GM19099 (cell line): ENCODE measurements around the gene SETD7.

Experiments used
- POLR2A ChIP-seq: IDR thresholded peaks from 3 replicates; pipeline ENCODE4 v1.6.1; 2011; ENCODE audit warnings: low read depth; ENCODE audit not compliant: insufficient read length; ENCODE audit errors: extremely low read depth

Gene SETD7

DNA sequence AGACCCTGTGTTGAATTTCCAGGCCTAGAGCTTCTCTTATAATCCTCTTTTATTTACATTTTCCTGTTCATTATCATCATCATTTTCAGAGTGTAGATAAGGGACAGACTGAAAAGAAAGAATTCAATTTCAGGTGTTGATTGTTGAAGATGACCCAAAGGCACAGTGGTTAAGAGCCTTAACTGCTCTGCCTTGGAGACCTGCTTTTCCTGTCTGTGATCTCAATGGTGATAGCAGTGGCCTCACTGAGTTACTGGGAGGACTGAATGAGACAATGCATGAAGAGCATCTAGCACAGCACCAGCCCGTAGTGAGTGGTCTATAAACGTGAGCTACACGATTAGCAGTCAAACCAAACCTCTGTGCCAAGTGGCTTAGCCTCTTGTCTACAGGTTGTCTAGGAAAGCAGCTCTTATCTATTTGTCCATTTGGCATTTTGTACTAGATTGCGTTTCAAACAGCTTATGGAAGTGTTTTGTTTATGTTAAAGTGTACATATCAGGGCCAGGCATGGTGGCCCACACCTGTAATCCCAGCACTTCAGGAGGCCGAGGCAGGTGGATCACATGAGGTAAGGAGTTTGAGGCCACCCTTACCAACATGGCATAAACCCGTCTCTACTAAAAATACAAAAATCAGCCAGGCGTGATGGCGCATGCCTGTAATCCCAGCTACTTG, 41.5 kb downstream of the SETD7 start:
- TF ChIP-seq POLR2A, result no peak

- TF ChIP-seq POLR2A, result no peak
Observed at GRCh38 chr4:139511320-139511719, 44.7 kb downstream of the SETD7 start.

GRCh38 chr4:139509727-139510410, 46.1 kb downstream of the SETD7 start:
- TF ChIP-seq POLR2A, result no peak

DNA sequence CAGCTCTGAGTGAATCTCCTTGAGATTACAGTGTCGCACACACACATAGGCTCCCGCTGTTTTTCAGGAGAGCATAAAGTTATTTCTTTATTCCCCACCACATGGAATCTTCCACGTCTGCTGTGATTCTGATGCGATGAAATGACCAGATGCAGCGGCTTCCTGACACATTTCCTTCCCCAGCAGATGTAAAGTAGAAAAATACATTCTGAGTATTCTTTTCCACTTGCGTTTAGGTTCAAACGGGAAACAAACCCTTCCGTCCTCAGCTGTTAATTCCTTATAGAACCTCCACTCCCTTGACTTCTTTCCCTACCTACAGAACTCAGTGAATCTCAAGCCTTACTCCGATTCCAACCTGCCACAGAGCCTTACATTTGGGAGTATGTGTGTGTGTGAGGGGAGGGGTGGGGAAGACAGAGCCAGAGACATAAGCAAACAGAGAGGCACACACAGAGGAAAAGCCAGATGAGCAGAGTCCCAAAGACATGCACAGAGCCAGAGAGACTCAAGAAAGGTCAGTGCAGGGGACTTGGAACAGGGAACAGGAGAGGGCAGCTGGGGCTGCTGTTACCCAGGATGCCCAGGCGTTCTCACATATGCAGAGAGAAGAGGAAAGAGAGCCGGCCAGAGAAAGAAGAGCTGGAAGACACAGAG, 47.3 kb downstream of the SETD7 start:
- TF ChIP-seq POLR2A, result no peak

DNA sequence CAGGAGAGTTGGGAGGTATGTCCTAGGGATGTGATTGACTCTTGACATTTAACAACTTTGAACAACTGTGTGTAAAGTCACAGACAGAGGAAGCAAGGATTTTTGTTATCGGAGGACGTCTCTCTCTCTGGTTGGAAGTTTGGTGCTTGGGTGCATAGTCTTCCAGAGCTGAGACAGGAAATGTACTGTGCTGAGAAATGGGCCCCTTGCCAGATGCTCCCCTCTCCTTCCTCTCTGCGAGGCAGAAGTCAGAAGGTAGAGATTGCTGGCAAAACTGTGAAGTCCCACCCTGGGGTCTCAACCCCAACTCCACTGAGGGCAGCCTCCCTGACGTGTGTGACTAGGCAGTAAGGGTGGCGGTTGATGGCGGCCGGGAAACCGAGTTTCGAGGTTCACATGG, 49.2 kb downstream of the SETD7 start:
- TF ChIP-seq POLR2A, result no peak

GRCh38 chr4:139503622-139504166, 52.3 kb downstream of the SETD7 start:
- TF ChIP-seq POLR2A, result no peak

GRCh38 chr4:139501927-139502899, 53.8 kb downstream of the SETD7 start:
- TF ChIP-seq POLR2A, result no peak

- TF ChIP-seq POLR2A, result no peak
Observed at GRCh38 chr4:139501527-139501926, 54.5 kb downstream of the SETD7 start.

DNA sequence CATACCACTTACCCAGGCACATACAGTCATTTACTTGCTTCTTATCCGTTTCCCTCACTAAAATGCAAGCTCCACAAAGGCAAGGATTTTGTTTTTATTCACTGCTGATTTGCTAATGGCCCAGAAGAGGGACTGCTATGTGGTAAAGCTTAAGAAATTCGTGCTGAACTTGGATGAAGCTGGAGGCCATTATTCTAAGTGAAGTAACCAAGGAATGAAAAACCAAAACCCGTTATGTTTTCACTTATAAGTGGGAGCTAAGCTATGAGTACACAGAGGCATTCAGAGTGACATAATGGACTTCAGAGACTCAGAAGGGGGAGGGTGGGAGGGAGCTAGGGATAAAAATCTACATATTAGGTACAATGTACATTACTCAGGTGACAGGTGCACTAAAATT, 54.9 kb downstream of the SETD7 start:
- no peak for TF ChIP-seq POLR2A

GRCh38 chr4:139499186-139499585, 56.8 kb downstream of the SETD7 start:
- no peak for TF ChIP-seq POLR2A

DNA sequence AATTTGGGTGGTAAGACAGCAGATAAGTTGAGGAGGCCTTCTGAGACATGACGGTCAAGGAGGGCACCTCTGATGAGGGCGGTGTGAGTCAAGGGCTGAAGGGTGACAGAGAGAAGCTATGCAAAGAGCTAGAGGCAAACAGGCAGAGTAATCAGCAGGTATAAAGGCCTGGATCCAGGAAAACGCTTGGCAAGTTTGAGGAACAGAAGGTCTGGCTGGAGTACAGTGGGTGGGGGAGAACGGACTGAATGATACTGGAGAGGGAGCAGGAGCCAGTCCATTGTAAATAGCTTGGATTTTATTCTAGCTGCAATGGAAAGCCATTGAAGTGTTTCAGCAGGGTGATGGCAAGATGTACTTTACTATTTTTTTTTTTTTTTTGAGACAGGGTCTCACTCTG, 62.8 kb downstream of the SETD7 start:
- TF ChIP-seq POLR2A, result no peak

- no peak for TF ChIP-seq POLR2A
Observed at GRCh38 chr4:139492429-139492828, 63.6 kb downstream of the SETD7 start.

- TF ChIP-seq POLR2A, result no peak
Observed at GRCh38 chr4:139489638-139490037, 66.4 kb downstream of the SETD7 start.

DNA sequence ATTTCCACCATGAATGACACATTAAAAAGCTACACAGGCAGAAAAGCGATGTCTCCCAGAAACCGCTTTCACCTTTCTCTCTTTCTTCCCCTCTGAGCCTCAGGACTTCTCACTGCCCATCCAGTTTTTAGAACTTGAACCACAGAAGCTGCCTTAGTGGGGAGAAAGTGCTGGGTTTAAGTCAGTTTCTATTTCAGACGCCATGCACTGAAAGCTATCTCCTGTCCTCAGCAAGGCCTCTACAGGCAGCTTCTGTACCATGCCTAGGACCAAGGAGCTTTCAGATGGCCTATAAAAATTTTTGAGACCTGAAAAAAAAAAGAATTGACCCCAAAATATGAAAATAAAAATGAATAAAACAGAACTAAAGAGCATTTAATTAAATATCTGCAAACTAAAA, 67.6 kb downstream of the SETD7 start:
- TF ChIP-seq POLR2A, result no peak
